ENCODE data around the gene APH1B. TPM values are rescaled to one million over a fixed set of nuclear protein-coding genes. Genes with fewer than 3 reads are reported as not detected.

Gene APH1B
- total RNA-seq, 2 donors from 2014 or later = 4.8 to 6.9 TPM

GRCh38 chr15:63254991-63255390 lies 22.4 kb upstream of the APH1B start:
- H3K9me3 ChIP-seq = no peaks in the 10 kb centered on the region
- H3K27me3 ChIP-seq = no peaks in the 10 kb centered on the region
- no peak overlapping the region for H3K27ac ChIP-seq
- no peak for DNase-seq (ENCODE audit: low spot score)
- H3K4me1 ChIP-seq = no peaks in the 10 kb centered on the region
- no peak overlapping the region for H3K4me3 ChIP-seq
- no peak for TF ChIP-seq CTCF (IDR thresholded peaks at IDR 0.05)
- peaks cover 9% of the 10 kb centered on the region for H3K36me3 ChIP-seq

GRCh38 chr15:63255489-63255990 lies 21.9 kb upstream of the APH1B start:
- Histone ChIP-seq H3K27ac (no peak overlapping the region), H3K4me1 (no peaks in the 10 kb centered on the region), H3K4me3 (no peak overlapping the region), H3K27me3 (no peaks in the 10 kb centered on the region), H3K36me3 (peaks cover 9% of the 10 kb centered on the region), H3K9me3 (no peaks in the 10 kb centered on the region)
- no peak for TF ChIP-seq CTCF (IDR thresholded peaks at IDR 0.05)
- no peak for DNase-seq (ENCODE audit: low spot score)

GRCh38 chr15:63256433-63257274 lies 20.8 kb upstream of the APH1B start:
- Histone ChIP-seq H3K27me3 (no peaks in the 10 kb centered on the region), H3K27ac (no peak overlapping the region), H3K36me3 (peaks cover 14% of the 10 kb centered on the region), H3K4me3 (no peak overlapping the region), H3K9me3 (no peaks in the 10 kb centered on the region), H3K4me1 (no peaks in the 10 kb centered on the region)
- DNase-seq (ENCODE audit: low spot score) = no peak
- no peak for TF ChIP-seq CTCF (IDR thresholded peaks at IDR 0.05)

- no peak for TF ChIP-seq CTCF (IDR thresholded peaks at IDR 0.05)
- DNase-seq (ENCODE audit: low spot score) = no peak
- no peak overlapping the region for H3K4me3 ChIP-seq
- no peak overlapping the region for H3K27ac ChIP-seq
- H3K4me1 ChIP-seq = no peaks in the 10 kb centered on the region
- H3K27me3 ChIP-seq = no peaks in the 10 kb centered on the region
- H3K36me3 ChIP-seq = peaks cover 21% of the 10 kb centered on the region
- no peaks in the 10 kb centered on the region for H3K9me3 ChIP-seq
These were observed 18.7 kb upstream of the APH1B start for GRCh38 chr15:63258658-63259057.

GRCh38 chr15:63260791-63261190 lies 16.6 kb upstream of the APH1B start:
- H3K4me1 ChIP-seq = no peaks in the 10 kb centered on the region
- TF ChIP-seq CTCF (IDR thresholded peaks at IDR 0.05) = no peak
- no peak for DNase-seq (ENCODE audit: low spot score)
- H3K27ac ChIP-seq = no peak overlapping the region
- peaks cover 24% of the 10 kb centered on the region for H3K36me3 ChIP-seq
- H3K27me3 ChIP-seq = no peaks in the 10 kb centered on the region
- H3K4me3 ChIP-seq = no peak overlapping the region
- no peaks in the 10 kb centered on the region for H3K9me3 ChIP-seq

Data from right atrium auricular region (tissue), 2 donors.